ENCODE data around the gene CUX1.

DNA sequence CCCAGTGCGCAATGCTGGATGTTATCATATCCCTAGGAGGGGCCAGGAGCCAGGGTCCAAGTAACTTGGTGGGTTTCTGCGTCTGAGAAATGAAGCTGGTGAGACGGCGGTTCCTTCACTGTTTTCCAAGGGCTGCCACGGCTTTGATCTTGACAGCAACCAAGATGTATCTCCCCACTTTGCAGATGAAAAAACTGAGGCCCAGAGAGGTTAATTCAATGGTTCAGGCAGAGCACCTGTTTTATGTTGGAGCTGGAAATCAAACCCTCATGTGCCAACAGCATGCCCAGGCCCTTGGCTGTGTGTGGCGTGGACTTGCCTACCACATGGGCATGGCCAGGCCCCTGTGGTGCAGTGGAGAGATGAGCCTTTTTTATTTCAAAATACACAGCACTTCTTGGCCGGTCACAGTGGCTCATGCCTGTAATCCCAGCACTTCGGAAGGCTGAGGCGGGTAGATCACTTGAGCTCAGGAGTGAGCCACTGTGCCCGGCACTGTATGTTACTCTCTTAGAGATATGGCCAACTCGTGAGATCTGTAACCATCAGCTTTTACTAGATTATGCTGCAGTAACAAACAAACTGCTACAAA lies 244.0 kb downstream of the CUX1 start:
- TF ChIP-seq, protein P1, sequence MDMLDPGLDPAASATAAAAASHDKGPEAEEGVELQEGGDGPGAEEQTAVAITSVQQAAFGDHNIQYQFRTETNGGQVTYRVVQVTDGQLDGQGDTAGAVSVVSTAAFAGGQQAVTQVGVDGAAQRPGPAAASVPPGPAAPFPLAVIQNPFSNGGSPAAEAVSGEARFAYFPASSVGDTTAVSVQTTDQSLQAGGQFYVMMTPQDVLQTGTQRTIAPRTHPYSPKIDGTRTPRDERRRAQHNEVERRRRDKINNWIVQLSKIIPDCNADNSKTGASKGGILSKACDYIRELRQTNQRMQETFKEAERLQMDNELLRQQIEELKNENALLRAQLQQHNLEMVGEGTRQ (IDR thresholded peaks at IDR 0.05; ENCODE audit: borderline replicate concordance, low read depth, low read length): no peak
- TF ChIP-seq RCOR1 (conservative IDR thresholded peaks at IDR 0.05; ENCODE audit: low read depth, low read length): no peak
- TF ChIP-seq NRF1 (conservative IDR thresholded peaks at IDR 0.05; ENCODE audit: low read depth, low read length): no peak
- TF ChIP-seq, protein P2, sequence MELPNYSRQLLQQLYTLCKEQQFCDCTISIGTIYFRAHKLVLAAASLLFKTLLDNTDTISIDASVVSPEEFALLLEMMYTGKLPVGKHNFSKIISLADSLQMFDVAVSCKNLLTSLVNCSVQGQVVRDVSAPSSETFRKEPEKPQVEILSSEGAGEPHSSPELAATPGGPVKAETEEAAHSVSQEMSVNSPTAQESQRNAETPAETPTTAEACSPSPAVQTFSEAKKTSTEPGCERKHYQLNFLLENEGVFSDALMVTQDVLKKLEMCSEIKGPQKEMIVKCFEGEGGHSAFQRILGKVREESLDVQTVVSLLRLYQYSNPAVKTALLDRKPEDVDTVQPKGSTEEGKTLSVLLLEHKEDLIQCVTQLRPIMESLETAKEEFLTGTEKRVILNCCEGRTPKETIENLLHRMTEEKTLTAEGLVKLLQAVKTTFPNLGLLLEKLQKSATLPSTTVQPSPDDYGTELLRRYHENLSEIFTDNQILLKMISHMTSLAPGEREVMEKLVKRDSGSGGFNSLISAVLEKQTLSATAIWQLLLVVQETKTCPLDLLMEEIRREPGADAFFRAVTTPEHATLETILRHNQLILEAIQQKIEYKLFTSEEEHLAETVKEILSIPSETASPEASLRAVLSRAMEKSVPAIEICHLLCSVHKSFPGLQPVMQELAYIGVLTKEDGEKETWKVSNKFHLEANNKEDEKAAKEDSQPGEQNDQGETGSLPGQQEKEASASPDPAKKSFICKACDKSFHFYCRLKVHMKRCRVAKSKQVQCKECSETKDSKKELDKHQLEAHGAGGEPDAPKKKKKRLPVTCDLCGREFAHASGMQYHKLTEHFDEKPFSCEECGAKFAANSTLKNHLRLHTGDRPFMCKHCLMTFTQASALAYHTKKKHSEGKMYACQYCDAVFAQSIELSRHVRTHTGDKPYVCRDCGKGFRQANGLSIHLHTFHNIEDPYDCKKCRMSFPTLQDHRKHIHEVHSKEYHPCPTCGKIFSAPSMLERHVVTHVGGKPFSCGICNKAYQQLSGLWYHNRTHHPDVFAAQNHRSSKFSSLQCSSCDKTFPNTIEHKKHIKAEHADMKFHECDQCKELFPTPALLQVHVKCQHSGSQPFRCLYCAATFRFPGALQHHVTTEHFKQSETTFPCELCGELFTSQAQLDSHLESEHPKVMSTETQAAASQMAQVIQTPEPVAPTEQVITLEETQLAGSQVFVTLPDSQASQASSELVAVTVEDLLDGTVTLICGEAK (IDR thresholded peaks at IDR 0.05; ENCODE audit: borderline replicate concordance): no peak
